ENCODE results near the gene RUNDC3A.
"Not testable (repeated sequence)": the region's sequence is repeated elsewhere in the genome, so short reads cannot be mapped to it uniquely, and the experiment has no call there.

Gene RUNDC3A

DNA sequence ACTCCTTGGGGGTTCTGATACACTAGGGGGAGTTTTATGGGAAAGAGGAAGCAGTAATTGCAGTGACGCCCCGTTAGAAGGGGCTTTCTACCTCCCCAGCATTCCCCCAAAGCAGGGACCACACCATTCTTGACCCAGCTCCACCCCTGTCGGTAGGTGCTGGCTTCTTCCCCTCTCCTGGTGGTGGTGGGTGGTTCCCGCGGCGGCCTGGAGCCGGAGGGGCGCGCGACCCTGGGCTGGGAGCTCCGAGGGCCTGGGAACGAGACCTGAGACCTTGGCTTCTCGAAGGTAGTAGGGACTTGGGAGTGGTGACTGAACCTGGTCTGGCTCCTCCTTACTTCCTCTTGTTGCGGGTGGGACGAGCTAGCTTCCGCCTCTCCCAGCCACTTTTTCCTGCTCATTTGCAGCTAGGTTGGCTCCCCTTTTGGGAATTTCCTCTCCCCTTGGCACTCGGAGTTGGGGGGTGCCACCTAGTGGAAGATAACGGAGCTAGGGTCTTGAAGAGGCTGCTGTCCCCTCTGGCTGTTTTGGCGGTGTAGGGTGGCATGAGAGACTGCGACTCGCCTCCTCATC is 37.1 kb downstream of the RUNDC3A start:
- DNase-seq, result peak in 3 of 5 experiments; percentile 25 to 41 (median 25)

GRCh38 chr17:44346064-44346844 is 37.9 kb downstream of the RUNDC3A start:
- no peak for DNase-seq

DNA sequence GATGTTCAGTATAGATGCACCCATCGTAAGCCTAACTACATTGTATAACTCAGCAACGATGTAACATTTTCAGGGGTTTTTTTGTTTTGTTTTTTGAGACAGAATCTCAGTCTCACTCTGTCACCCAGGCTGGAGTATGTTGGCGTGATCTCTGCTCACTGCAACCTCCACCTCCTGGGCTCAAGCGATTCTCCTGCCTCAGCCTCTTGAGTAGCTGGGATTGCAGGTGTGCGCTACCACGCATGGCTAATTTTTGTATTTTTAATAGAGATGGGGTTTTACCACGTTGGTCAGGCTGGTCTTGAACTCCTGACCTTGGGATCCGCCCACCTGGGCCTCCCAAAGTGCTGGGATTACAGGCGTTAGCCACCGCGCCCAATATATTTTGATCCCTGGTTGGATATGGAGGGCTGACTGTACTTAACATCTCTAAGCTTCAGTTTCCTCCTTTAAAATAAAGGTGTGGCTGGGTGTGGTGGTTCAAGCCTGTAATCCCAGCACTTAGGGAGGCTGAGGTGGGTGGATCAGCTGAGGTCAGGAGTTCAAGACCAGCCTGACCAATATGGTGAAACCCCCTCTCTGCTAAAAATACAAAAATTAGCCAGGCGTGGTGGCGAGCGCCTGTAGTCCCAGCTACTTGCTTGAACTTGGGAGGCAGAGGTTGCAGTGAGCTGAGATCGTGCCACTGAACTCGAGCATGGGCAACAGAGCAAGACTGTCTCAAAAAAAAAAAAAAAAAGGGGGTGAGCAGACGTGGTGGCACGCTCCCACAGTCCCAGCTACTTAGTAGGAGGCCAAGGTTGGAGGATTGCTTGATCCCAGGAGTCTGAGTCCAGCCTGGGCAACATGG is 39.0 kb downstream of the RUNDC3A start:
- DNase-seq, result not testable (repeated sequence)

DNA sequence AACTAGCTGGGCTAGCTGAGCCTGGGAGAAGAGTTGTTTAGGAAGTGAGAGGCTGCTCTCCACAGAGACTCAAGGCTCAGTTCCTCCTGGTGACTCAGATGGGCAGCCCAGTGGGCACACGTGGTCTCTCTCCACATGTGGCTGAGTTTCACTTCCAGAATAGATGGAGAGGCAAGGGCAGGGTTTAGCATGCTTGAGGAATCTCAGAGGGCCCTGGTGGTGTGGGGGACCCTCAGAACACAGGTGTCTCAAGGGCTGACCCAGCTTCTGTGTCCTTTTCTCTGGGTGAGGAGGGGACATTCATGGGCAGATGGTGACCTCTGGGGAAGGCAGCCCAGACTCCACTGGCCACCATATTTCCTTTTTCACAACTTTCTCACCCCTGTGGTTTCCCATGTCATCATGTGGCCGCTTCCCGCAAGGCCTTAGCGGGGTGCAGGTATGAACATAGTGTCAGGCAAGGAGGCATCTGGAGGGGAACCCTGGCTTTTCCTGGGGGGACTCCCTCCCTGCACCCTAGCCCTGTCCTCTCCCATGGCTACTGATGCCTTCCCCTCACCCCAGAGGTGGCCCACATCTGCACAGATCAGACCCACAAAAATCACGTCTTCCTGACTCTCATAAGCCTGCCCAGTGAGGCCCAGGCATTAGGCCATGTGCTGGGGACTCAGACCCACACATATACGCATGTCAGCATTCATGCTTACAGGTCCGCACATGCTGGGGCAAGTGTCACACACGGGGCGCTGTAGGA is 40.0 kb downstream of the RUNDC3A start:
- no peak for DNase-seq

DNA sequence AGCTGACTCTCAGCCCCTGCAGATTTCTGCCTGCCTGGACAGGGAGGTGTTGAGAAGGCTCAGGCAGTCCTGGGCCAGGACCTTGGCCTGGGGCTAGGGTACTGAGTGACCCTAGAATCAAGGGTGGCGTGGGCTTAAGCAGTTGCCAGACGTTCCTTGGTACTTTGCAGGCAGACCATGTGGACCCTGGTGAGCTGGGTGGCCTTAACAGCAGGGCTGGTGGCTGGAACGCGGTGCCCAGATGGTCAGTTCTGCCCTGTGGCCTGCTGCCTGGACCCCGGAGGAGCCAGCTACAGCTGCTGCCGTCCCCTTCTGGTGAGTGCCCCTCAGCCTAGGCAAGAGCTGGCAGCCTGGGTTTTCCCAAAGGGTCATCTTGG is 40.6 kb downstream of the RUNDC3A start:
- DNase-seq, result no peak

GRCh38 chr17:44349553-44350070 is 41.2 kb downstream of the RUNDC3A start:
- no peak for DNase-seq

GRCh38 chr17:44350733-44351226 is 42.4 kb downstream of the RUNDC3A start:
- DNase-seq, result peak; percentile 38 to 69 (median 55)

- DNase-seq, result no peak
These were observed 43.1 kb downstream of the RUNDC3A start for GRCh38 chr17:44351464-44351863.

DNA sequence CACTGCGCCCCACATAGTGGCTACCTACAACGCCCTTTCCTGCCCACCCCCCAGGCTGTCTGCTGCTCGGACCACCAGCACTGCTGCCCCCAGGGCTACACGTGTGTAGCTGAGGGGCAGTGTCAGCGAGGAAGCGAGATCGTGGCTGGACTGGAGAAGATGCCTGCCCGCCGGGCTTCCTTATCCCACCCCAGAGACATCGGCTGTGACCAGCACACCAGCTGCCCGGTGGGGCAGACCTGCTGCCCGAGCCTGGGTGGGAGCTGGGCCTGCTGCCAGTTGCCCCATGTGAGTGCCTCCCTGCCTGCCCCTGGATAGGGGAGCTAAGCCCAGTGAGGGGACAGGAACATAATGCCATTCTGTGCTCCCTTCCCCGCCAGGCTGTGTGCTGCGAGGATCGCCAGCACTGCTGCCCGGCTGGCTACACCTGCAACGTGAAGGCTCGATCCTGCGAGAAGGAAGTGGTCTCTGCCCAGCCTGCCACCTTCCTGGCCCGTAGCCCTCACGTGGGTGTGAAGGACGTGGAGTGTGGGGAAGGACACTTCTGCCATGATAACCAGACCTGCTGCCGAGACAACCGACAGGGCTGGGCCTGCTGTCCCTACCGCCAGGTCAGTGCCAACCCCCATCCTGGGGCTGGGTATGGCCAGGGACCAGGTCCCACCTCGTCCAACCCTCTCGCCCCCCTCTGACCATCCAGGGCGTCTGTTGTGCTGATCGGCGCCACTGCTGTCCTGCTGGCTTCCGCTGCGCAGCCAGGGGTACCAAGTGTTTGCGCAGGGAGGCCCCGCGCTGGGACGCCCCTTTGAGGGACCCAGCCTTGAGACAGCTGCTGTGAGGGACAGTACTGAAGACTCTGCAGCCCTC is 43.8 kb downstream of the RUNDC3A start:
- DNase-seq, result no peak

DNA sequence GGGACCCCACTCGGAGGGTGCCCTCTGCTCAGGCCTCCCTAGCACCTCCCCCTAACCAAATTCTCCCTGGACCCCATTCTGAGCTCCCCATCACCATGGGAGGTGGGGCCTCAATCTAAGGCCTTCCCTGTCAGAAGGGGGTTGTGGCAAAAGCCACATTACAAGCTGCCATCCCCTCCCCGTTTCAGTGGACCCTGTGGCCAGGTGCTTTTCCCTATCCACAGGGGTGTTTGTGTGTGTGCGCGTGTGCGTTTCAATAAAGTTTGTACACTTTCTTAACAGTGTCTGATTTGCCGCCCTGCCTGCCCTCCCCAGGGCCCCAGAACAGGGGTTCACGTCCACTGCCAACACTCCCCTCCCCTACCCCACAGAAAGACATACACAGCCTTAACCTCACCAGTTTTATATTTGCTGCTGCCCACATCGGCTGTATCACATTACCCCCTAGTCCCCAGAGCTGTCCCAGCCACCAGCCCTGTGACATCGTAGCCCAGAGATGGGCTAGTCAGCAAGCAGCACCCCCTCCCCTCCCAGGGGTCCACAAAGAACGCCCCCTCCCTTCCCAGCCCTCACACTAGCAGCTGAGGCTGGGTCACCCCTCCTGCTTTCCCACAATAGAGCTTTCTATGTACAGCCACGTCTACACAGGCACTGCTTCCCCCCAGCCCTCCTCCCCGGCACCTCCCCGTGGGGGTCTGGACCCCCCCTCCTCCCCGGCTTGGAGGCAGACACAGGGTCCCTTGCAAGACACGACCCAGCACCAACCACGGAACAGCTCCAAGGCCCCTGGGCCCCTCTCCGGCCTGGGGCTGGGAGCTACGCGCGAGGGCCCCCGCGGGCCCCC is 44.6 kb downstream of the RUNDC3A start:
- DNase-seq, result no peak

GRCh38 chr17:44353672-44354331 is 45.4 kb downstream of the RUNDC3A start:
- DNase-seq, result peak in 2 of 5 experiments; percentile 15 to 41

GRCh38 chr17:44354582-44355561 is 46.5 kb downstream of the RUNDC3A start:
- DNase-seq, result peak; percentile 36 to 50 (median 44)

DNA sequence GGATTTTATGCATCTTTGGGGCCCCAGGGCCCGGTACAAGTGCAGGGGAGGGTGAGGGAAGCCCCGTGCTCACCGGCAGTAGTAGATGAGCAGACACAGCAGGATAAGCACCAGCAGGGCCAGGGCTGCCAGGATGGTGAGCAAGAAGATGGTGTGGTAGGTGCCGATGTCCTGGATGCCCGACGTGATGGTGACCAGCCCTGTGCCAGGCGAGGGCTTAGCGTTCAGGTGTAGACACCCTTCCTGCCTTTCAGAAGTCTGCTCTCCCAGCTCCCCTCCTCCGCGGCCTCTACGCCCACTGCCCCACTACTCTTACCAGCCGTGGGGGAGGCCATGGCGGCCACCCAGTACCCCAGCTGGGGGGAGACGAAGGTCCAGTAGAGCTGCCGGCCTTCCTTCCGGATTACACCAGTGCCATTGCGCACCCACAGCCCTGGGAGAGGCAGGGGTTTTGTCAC is 47.3 kb downstream of the RUNDC3A start:
- DNase-seq, result no peak

DNA sequence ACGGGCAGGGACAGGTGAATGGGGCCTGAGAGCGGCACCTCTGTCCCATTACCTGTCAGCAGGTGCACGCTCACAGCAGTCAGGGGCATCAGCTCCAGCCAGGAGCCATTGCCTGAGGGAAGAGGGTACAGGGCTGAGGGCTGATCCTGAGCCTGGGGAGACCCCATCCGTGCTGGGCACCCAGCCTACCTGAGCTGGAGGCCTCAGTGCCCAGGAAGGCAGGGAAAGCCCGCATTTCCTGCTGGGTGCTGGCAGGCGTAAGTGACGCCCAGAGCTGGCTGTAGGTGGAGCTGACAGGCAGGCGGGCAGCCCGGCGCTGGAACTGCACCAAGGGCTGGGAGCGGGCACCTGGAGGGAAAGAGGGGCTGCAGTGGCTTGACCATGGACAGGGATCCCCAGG is 47.8 kb downstream of the RUNDC3A start:
- no peak for DNase-seq

GRCh38 chr17:44358066-44358465 is 49.7 kb downstream of the RUNDC3A start:
- no peak for DNase-seq

GRCh38 chr17:44359006-44359405 is 50.6 kb downstream of the RUNDC3A start:
- no peak for DNase-seq

DNA sequence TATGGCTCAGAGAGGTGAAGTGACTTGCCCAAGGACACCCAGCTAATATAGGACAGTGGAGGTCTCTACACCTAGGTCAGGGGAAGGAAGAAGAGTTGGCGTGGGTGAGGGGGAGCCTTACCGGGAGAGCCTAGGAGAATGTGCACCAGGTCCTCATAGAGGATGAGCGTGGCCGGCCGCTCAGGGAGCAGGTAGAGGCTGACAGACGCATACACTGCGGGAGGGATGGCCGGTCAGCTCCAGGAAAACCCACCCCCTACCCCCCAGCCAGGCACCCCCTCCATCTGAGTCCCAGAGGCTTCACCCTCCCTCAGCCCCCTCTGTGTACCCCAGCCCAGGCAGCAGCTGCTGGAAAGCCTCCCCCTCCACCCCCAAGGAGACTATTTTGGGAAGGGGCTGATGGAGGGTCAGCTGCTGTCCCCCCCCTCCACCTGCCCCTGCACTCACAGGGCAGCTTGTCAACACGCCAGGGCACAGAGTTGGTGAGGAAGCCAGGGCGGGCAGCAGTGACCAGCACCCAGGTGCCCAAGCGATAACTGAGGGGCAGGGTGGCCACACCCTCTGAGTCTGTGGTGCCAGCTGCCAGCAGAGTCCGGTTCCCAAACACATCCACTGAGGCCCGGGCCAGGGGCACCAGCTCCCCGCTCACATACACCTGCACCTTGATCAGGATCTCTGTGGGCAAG is 51.2 kb downstream of the RUNDC3A start:
- no peak for DNase-seq

DNA sequence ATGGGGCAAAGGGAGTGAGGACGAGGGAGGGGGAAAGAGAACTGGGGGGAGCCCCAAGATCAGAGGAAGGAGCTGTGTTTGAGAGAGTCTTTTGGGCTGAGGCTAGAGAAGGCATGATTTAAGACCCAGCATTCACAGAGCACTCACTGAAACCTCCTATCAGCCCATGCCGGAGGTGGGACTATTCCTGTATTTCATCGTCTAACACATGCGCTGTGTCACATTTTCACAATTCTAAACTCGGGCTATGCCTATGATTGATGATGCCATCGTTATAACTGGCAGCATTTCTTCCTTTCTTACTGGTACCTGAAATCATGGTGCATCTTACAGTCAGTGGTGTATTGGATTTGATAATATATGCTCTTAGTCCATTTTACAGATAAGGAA is 51.7 kb downstream of the RUNDC3A start:
- DNase-seq, result no peak

Data from T-helper 2 cell (primary cell).